ENCODE data around the gene BRSK1. TPM values are rescaled to one million over a fixed set of nuclear protein-coding genes. Genes with fewer than 3 reads are reported as not detected.

BRSK1 gene
- total and polyA plus RNA-seq, 10 of the 15 experiments (the other 5 are each of a cell fraction or from before 2014, with no cell fraction given) = 0.03 to 0.76 (median 0.25) TPM; not detected in 4

DNA sequence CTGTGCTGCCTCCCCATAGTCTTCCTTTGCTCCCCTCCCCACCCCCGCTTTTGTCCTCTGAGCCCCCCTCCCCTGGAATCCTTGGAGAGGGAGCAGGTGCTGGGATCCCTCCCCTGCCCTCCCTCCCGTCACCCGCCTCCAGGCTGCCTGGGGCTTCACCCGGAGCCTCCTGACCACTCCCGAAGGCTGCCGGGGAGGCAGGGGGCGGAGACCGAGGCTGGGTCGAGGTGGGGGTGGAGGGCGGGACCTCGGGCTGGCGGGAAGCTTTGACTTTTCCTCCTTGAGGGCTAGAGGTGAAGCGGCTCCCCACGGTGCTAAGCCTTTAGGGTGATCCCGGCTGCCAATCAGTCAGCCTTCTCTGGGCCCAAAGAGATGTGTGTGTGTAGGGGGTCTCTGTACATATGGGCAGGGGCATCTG, 57.4 kb downstream of the BRSK1 start:
- intact Hi-C loops (cut with micrococcal nuclease; ENCODE audit: unreplicated experiment) = no loop called here
- 0% methylated on average over 4 of the region's 15 CpGs for WGBS (ENCODE audit: insufficient coverage, insufficient replicate concordance, low lambda C conversion rate, missing lambda C conversion rate)
- H3K9ac ChIP-seq (ENCODE audit: control insufficient read depth, insufficient read depth, low read length) = peak overlapping the region; percentile 93

More for the DNA sequence above, 57.4 kb downstream of the BRSK1 start:
- ChIA-PET RAD21 (ENCODE audit: unreplicated experiment) (no interaction called here), POLR2A (interaction anchor here (0.5 to 1.8 kb wide), 4 partner anchors 42 to 135 kb away, joined by 3 to 5 read pairs (median 4); partner anchors contain the start of genes ISOC2, TMEM238 and ZNF628), CTCF (interaction anchor here (0.6 to 1.0 kb wide), 3 partner anchors 23 to 49 kb away, joined by 3 read pairs; partner anchors contain the start of gene TMEM238), SMC1A (ENCODE audit: uncharacterized antibody, unreplicated experiment) (no interaction called here)
- peaks cover 10% of the 10 kb centered on the region for H3K4me1 ChIP-seq (ENCODE audit: control insufficient read depth, insufficient read depth, low read length)
- peak overlapping the region; percentile 99 for H3K4me2 ChIP-seq (ENCODE audit: control insufficient read depth, insufficient read depth)
- no peak overlapping the region for H3K27ac ChIP-seq (ENCODE audit: control insufficient read depth, insufficient read depth)
- no peak for FAIRE-seq
- in situ Hi-C loops (cut with MboI) = no loop called here
- TF ChIP-seq MXI1 (IDR thresholded peaks at IDR 0.05; ENCODE audit: low read depth, low read length) = no peak
- TF ChIP-seq, protein P1, sequence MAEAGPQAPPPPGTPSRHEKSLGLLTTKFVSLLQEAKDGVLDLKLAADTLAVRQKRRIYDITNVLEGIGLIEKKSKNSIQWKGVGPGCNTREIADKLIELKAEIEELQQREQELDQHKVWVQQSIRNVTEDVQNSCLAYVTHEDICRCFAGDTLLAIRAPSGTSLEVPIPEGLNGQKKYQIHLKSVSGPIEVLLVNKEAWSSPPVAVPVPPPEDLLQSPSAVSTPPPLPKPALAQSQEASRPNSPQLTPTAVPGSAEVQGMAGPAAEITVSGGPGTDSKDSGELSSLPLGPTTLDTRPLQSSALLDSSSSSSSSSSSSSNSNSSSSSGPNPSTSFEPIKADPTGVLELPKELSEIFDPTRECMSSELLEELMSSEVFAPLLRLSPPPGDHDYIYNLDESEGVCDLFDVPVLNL (IDR thresholded peaks at IDR 0.05; ENCODE audit: low read depth, low read length) = peak; percentile 89
- peak; percentile 76; the same call in 1 of the 2 replicates for TF ChIP-seq NKRF (conservative IDR thresholded peaks at IDR 0.05)
- 0 out of 2 replicates have a peak, but pooled peaks have one; percentile 47 for TF ChIP-seq SIN3A (IDR thresholded peaks at IDR 0.05; ENCODE audit: low read depth, low read length)
- TF ChIP-seq PRDM15 (CRISPR knock-in tag; IDR thresholded peaks at IDR 0.05) = no peak
- TF ChIP-seq ZBTB33 (IDR thresholded peaks at IDR 0.05) = no peak
- no peak for TF ChIP-seq JUNB (IDR thresholded peaks at IDR 0.05)
- no peak for TF ChIP-seq RELA (IDR thresholded peaks at IDR 0.05; ENCODE audit: borderline replicate concordance, partially characterized antibody)
- peak in 1 of 2 experiments; percentile 76; a peak in 2 of 3 replicates for TF ChIP-seq EGR1 (IDR thresholded peaks at IDR 0.05; ENCODE audit: borderline replicate concordance in 1 of 2, low read depth in 2 of 2, low read length in 2 of 2)
- no peaks in the 10 kb centered on the region for H4K20me1 ChIP-seq (ENCODE audit: control insufficient read depth, insufficient read depth)
- no peak for DNase-seq (ENCODE audit: low read depth, low spot score)
- no peaks in the 10 kb centered on the region for H3K9me3 ChIP-seq (replicated peaks; ENCODE audit: control insufficient read depth, insufficient read depth, low read length)
- H3K36me3 ChIP-seq (ENCODE audit: control insufficient read depth in 2 of 2, insufficient read depth in 2 of 2, low read length in 1 of 2) = no peaks in the 10 kb centered on the region; a peak in 1 of 4 replicates
- peak overlapping the region; percentile 85 for H3K4me3 ChIP-seq
- peak; percentile 15 for ATAC-seq
- BruUV-seq (replicated peaks) = no TSS peak
- no peaks in the 10 kb centered on the region; a peak in 1 of 4 replicates for H3K27me3 ChIP-seq (replicated peaks in 1 of 2; ENCODE audit: control insufficient read depth in 2 of 2, insufficient read depth in 2 of 2, low read length in 1 of 2)
- peaks cover 7% of the 10 kb centered on the region for H3K79me2 ChIP-seq (ENCODE audit: control insufficient read depth, insufficient read depth, low read length)
- peak overlapping the region; percentile 10; the same call in 1 of the 2 replicates for H2AFZ ChIP-seq (ENCODE audit: control insufficient read depth, low read depth, low read length)
